ENCODE data around the gene ARHGAP12. TPM values are rescaled to one million over a fixed set of nuclear protein-coding genes. Genes with fewer than 3 reads are reported as not detected.

ARHGAP12 gene
- polyA plus RNA-seq, 4 donors = 15.9 to 53.9 (median 32.9) TPM

DNA sequence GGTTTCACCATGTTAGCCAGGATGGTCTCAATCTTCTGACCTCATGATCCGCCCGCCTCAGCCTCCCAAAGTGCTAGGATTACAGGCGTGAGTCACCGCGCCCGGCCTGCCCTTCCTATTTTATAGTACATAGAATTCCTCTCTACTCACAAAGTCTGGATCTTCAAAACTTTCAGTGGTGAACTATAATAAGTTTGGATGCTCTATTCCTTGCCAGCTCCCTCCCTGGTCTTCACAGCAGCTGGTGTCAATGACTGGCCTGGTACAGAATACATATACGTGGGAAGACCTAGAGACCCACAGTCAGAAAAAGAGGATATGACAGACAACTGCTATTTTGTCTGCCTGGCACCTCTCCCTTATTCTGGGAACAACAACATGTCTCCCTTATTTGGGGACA lies 40.8 kb downstream of the ARHGAP12 start:
- Histone ChIP-seq H3K27ac (ENCODE audit: low read depth in 1 of 3, low read length in 2 of 3) (no peak overlapping the region), H3K36me3 (ENCODE audit: control insufficient read depth in 3 of 3, insufficient read depth in 2 of 3, low read depth in 1 of 3, low read length in 3 of 3) (no peaks in the 10 kb centered on the region), H3K4me3 (ENCODE audit: low read depth in 1 of 3, low read length in 3 of 3) (no peak overlapping the region), H3K9me3 (ENCODE audit: control insufficient read depth in 2 of 2, insufficient read depth in 1 of 2, low read depth in 1 of 2, low read length in 1 of 2) (no peaks in the 10 kb centered on the region), H3K27me3 (ENCODE audit: control insufficient read depth in 3 of 3, insufficient read depth in 3 of 3, low read length in 3 of 3) (no peaks in the 10 kb centered on the region), H3K4me1 (ENCODE audit: control insufficient read depth in 3 of 3, insufficient read depth in 2 of 3, low read depth in 1 of 3, low read length in 2 of 3) (peaks cover 0 to 7% (median 2%) of the 10 kb centered on the region in 3 donors)
- WGBS, 3 donors = 94 to 95% (median 94%) methylated on average over 7 of the region's 7 CpGs
- DNase-seq (no peak), FAIRE-seq (no peak)

DNA sequence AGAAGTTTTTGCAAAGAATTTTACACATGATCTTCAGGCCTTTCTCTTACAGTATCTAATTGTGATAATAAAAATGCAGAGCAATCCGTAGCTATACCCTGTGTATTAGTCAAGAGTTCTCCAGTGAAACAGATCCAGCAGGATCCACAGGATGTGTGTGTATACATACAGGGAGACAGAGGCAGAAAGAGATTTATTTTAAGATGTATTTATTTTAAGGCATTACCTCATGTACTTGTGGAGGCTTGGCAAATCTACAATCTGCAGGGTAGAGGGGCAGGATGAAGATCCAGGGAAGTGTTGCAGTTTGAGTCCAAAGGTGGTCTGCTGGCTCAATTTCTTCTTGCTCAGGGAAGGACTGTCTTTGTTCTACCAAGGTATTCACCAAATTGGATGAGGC lies 41.7 kb downstream of the ARHGAP12 start:
- FAIRE-seq (no peak), DNase-seq (no peak)
- Histone ChIP-seq H3K36me3 (ENCODE audit: control insufficient read depth in 3 of 3, insufficient read depth in 2 of 3, low read depth in 1 of 3, low read length in 3 of 3) (no peaks in the 10 kb centered on the region), H3K27me3 (ENCODE audit: control insufficient read depth in 3 of 3, insufficient read depth in 3 of 3, low read length in 3 of 3) (no peaks in the 10 kb centered on the region), H3K4me3 (ENCODE audit: low read depth in 1 of 3, low read length in 3 of 3) (no peak overlapping the region), H3K4me1 (ENCODE audit: control insufficient read depth in 3 of 3, insufficient read depth in 2 of 3, low read depth in 1 of 3, low read length in 2 of 3) (peaks cover 0 to 7% (median 2%) of the 10 kb centered on the region in 3 donors), H3K27ac (ENCODE audit: low read depth in 1 of 3, low read length in 2 of 3) (no peak overlapping the region), H3K9me3 (ENCODE audit: control insufficient read depth in 2 of 2, insufficient read depth in 1 of 2, low read depth in 1 of 2, low read length in 1 of 2) (no peaks in the 10 kb centered on the region)
- WGBS, 3 donors = 36 to 72% (median 51%) methylated on average over 1 of the region's 1 CpG

DNA sequence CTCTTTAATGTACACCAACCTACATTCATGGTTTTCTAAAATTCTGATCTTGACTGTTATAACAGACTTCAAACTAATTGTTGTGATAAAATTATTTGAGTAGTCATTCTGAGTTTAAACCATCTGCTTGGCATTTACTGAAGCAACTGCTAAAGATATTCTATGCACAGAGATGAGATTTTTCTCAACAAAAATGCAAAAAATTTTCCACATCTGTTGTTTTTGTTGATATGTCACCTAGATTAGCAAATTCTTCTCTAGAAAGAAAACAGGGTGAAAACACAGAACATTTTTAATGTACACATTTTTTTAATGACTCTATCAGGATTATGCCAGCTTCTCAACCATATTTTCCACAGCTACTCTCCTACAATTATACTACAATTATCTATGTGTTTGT lies 42.7 kb downstream of the ARHGAP12 start:
- DNase-seq (no peak), FAIRE-seq (no peak)
- no peaks in the 10 kb centered on the region for H3K9me3 ChIP-seq (ENCODE audit: control insufficient read depth in 2 of 2, insufficient read depth in 1 of 2, low read depth in 1 of 2, low read length in 1 of 2)
- H3K27ac ChIP-seq (ENCODE audit: low read depth in 1 of 3, low read length in 2 of 3) = no peak overlapping the region
- H3K36me3 ChIP-seq (ENCODE audit: control insufficient read depth in 3 of 3, insufficient read depth in 2 of 3, low read depth in 1 of 3, low read length in 3 of 3) = no peaks in the 10 kb centered on the region
- no peaks in the 10 kb centered on the region for H3K27me3 ChIP-seq (ENCODE audit: control insufficient read depth in 3 of 3, insufficient read depth in 3 of 3, low read length in 3 of 3)
- H3K4me3 ChIP-seq (ENCODE audit: low read depth in 1 of 3, low read length in 3 of 3) = no peak overlapping the region
- H3K4me1 ChIP-seq (ENCODE audit: control insufficient read depth in 3 of 3, insufficient read depth in 2 of 3, low read depth in 1 of 3, low read length in 2 of 3) = peaks cover 2 to 7% (median 3%) of the 10 kb centered on the region in 3 donors

DNA sequence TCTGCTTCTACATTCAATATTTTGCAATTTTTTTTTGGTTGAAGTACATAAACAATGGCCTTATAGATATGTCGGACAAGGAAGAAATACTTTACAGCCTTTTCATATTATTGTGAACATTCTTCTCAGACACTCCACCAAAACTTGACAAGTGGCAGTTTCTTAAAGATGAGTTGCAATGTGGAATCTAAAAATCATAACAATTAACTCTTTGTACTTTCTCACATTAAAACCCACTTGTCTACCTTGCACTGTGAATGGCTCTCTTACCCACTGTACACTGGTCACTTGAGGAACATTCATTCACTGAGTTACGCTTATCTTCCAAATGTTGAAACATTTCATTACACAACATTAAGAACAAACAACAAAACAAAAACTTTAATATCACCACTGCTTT lies 44.2 kb downstream of the ARHGAP12 start:
- no peaks in the 10 kb centered on the region for H3K27me3 ChIP-seq (ENCODE audit: control insufficient read depth in 3 of 3, insufficient read depth in 3 of 3, low read length in 3 of 3)

DNA sequence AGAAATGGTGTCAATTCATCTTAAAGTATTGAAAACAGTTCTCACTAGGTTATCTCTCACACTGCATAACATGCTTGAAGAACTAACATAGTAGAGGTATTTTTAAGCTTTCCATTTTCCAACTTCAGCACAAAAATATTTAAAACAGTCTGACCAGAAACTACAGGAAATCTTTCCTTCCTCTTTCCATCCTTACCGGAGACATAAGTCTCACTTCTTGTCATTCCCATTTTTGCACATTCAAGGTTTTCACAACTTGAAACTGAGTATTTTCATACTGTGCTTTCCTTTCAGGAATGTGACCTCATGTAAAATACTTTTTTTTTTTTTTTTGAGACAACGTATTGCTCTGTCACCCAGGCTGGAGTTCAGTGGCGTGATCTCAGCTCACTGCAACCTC lies 45.2 kb downstream of the ARHGAP12 start:
- H3K27me3 ChIP-seq (ENCODE audit: control insufficient read depth in 3 of 3, insufficient read depth in 3 of 3, low read length in 3 of 3) = no peaks in the 10 kb centered on the region
- H3K27ac ChIP-seq (ENCODE audit: low read depth in 1 of 3, low read length in 2 of 3) = no peak overlapping the region
- peaks cover 4 to 6% (median 6%) of the 10 kb centered on the region in 3 donors for H3K4me1 ChIP-seq (ENCODE audit: control insufficient read depth in 3 of 3, insufficient read depth in 2 of 3, low read depth in 1 of 3, low read length in 2 of 3)
- no peak for FAIRE-seq
- DNase-seq = no peak
- WGBS, 3 donors = 64 to 65% (median 65%) methylated on average over 3 of the region's 3 CpGs
- H3K4me3 ChIP-seq (ENCODE audit: low read depth in 1 of 3, low read length in 3 of 3) = no peak overlapping the region
- no peaks in the 10 kb centered on the region for H3K9me3 ChIP-seq (ENCODE audit: control insufficient read depth in 2 of 2, insufficient read depth in 1 of 2, low read depth in 1 of 2, low read length in 1 of 2)
- peaks cover 0 to 2% (median 0%) of the 10 kb centered on the region in 3 donors for H3K36me3 ChIP-seq (ENCODE audit: control insufficient read depth in 3 of 3, insufficient read depth in 2 of 3, low read depth in 1 of 3, low read length in 3 of 3)

More for the DNA sequence above, 44.2 kb downstream of the ARHGAP12 start:
- H3K4me3 ChIP-seq (ENCODE audit: low read depth in 1 of 3, low read length in 3 of 3) = no peak overlapping the region
- H3K36me3 ChIP-seq (ENCODE audit: control insufficient read depth in 3 of 3, insufficient read depth in 2 of 3, low read depth in 1 of 3, low read length in 3 of 3) = peaks cover 0 to 2% (median 0%) of the 10 kb centered on the region in 3 donors
- no peak for FAIRE-seq
- peaks cover 2 to 7% (median 6%) of the 10 kb centered on the region in 3 donors for H3K4me1 ChIP-seq (ENCODE audit: control insufficient read depth in 3 of 3, insufficient read depth in 2 of 3, low read depth in 1 of 3, low read length in 2 of 3)
- no peak for DNase-seq
- H3K27ac ChIP-seq (ENCODE audit: low read depth in 1 of 3, low read length in 2 of 3) = no peak overlapping the region
- 94 to 97% (median 96%) methylated on average over 2 of the region's 2 CpGs for WGBS, 3 donors
- H3K9me3 ChIP-seq (ENCODE audit: control insufficient read depth in 2 of 2, insufficient read depth in 1 of 2, low read depth in 1 of 2, low read length in 1 of 2) = no peaks in the 10 kb centered on the region

DNA sequence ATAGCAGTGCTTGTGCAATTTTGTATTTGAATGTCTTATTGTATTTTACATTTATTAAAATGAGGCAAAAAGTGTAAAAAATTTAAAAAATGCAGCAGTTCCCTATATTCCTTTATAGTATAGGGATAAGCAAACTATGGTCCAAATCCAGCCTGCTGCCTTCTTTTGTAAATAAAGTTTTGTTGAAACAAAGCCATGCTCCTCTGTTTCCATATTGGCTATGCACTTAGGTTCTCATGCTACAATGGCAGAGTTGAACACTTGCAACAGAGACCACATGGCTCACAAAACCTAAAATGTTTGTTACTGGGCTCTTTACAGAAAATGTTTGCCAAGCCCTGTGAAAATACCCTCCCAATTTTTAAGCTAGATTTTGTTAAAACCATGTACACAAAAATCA lies 50.1 kb downstream of the ARHGAP12 start:
- Histone ChIP-seq H3K27ac (ENCODE audit: low read depth in 1 of 3, low read length in 2 of 3) (no peak overlapping the region), H3K4me3 (ENCODE audit: low read depth in 1 of 3, low read length in 3 of 3) (no peak overlapping the region), H3K27me3 (ENCODE audit: control insufficient read depth in 3 of 3, insufficient read depth in 3 of 3, low read length in 3 of 3) (no peaks in the 10 kb centered on the region), H3K9me3 (ENCODE audit: control insufficient read depth in 2 of 2, insufficient read depth in 1 of 2, low read depth in 1 of 2, low read length in 1 of 2) (no peaks in the 10 kb centered on the region), H3K36me3 (ENCODE audit: control insufficient read depth in 3 of 3, insufficient read depth in 2 of 3, low read depth in 1 of 3, low read length in 3 of 3) (peaks cover 0 to 2% (median 0%) of the 10 kb centered on the region in 3 donors), H3K4me1 (ENCODE audit: control insufficient read depth in 3 of 3, insufficient read depth in 2 of 3, low read depth in 1 of 3, low read length in 2 of 3) (peaks cover 0 to 6% (median 2%) of the 10 kb centered on the region in 3 donors)
- no peak for FAIRE-seq
- DNase-seq = no peak

DNA sequence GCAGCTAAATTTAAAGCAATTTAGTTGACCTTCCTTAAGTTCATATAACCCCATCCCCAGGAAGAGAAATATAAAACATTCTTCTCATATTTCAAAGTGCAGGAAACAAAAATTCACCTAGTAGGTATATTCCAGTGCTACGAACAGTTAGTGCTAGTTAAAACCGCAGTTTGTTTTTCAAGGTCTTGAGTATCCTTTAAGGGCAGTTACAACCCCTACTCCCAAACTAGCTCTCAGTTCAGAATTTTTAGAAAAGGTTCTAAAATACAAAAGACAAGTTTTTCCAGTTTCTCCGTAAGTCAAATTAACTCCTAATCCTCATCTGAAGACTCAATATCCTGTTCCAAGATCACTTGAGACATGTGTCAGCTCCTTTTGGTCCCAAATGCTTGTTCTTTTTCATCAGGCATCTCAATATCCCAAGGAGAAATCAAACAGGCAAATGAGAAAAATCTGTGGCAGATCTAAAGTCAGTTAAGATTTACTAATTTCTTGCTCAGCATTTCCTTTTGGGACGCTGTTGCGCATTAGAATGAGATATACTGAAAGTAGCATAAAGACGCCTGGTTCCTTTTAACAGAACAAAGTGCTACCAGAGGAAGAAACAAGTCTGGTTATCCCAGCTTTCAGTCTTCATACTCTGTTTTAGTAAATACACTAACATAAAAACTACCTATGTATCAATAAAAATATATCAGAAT lies 51.8 kb downstream of the ARHGAP12 start:
- Histone ChIP-seq H3K4me1 (ENCODE audit: control insufficient read depth in 3 of 3, insufficient read depth in 2 of 3, low read depth in 1 of 3, low read length in 2 of 3) (peaks cover 0 to 6% (median 2%) of the 10 kb centered on the region in 3 donors), H3K27me3 (ENCODE audit: control insufficient read depth in 3 of 3, insufficient read depth in 3 of 3, low read length in 3 of 3) (no peaks in the 10 kb centered on the region), H3K27ac (ENCODE audit: low read depth in 1 of 3, low read length in 2 of 3) (no peak overlapping the region), H3K9me3 (ENCODE audit: control insufficient read depth in 2 of 2, insufficient read depth in 1 of 2, low read depth in 1 of 2, low read length in 1 of 2) (no peaks in the 10 kb centered on the region), H3K4me3 (ENCODE audit: low read depth in 1 of 3, low read length in 3 of 3) (no peak overlapping the region), H3K36me3 (ENCODE audit: control insufficient read depth in 3 of 3, insufficient read depth in 2 of 3, low read depth in 1 of 3, low read length in 3 of 3) (peaks cover 0 to 2% (median 0%) of the 10 kb centered on the region in 3 donors)
- WGBS, 3 donors = 76 to 86% (median 85%) methylated on average over 6 of the region's 6 CpGs
- DNase-seq (no peak), FAIRE-seq (no peak)

DNA sequence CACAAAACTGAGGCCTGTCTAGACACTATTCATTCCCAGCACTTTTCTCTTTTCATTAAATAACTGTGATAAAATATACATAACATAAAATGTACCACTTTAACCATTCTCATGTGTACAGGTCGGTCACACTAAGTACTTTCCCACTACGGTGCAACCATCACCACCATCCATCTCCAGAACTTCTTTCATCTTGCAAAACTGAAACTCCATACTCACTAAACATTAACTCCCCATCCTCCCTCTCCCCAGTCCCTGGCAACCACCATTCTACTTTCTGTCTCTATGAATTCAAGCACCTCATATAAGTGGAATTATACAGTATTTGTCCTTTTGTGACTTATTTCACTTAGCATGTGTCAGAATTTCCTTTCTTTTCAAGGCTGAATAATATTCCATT lies 53.0 kb downstream of the ARHGAP12 start:
- 67 to 85% (median 72%) methylated on average over 2 of the region's 2 CpGs for WGBS, 3 donors
- no peaks in the 10 kb centered on the region for H3K27me3 ChIP-seq (ENCODE audit: control insufficient read depth in 3 of 3, insufficient read depth in 3 of 3, low read length in 3 of 3)
- no peaks in the 10 kb centered on the region for H3K9me3 ChIP-seq (ENCODE audit: control insufficient read depth in 2 of 2, insufficient read depth in 1 of 2, low read depth in 1 of 2, low read length in 1 of 2)
- no peak overlapping the region for H3K27ac ChIP-seq (ENCODE audit: low read depth in 1 of 3, low read length in 2 of 3)
- DNase-seq = no peak
- no peak for FAIRE-seq
- no peak overlapping the region for H3K4me3 ChIP-seq (ENCODE audit: low read depth in 1 of 3, low read length in 3 of 3)
- H3K36me3 ChIP-seq (ENCODE audit: control insufficient read depth in 3 of 3, insufficient read depth in 2 of 3, low read depth in 1 of 3, low read length in 3 of 3) = no peaks in the 10 kb centered on the region
- peaks cover 0 to 2% (median 0%) of the 10 kb centered on the region in 3 donors for H3K4me1 ChIP-seq (ENCODE audit: control insufficient read depth in 3 of 3, insufficient read depth in 2 of 3, low read depth in 1 of 3, low read length in 2 of 3)

DNA sequence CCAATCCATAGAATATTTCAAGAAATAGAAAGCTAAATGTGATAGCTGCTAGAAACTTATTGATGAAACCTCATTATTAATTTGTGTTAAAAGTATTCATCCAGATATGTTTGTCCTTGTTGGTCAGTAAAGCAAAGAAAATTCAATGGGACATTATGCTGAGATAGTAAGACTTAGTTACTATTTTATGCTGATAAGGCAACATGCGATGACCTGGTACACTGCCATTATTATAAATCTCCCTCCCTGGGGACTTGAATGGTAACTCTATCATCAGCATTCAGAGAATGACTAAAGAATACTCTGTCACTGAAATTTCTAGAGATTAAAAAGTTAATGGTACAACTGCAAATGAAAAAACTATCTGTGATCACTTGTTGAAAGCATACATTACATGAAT lies 54.9 kb downstream of the ARHGAP12 start:
- H3K27ac ChIP-seq (ENCODE audit: low read depth in 1 of 3, low read length in 2 of 3) = no peak overlapping the region
- no peaks in the 10 kb centered on the region for H3K9me3 ChIP-seq (ENCODE audit: control insufficient read depth in 2 of 2, insufficient read depth in 1 of 2, low read depth in 1 of 2, low read length in 1 of 2)
- WGBS, 3 donors = 83 to 93% (median 89%) methylated on average over 1 of the region's 1 CpG
- H3K27me3 ChIP-seq (ENCODE audit: control insufficient read depth in 3 of 3, insufficient read depth in 3 of 3, low read length in 3 of 3) = no peaks in the 10 kb centered on the region
- H3K36me3 ChIP-seq (ENCODE audit: control insufficient read depth in 3 of 3, insufficient read depth in 2 of 3, low read depth in 1 of 3, low read length in 3 of 3) = no peaks in the 10 kb centered on the region
- DNase-seq (no peak), FAIRE-seq (no peak)
- H3K4me3 ChIP-seq (ENCODE audit: low read depth in 1 of 3, low read length in 3 of 3) = no peak overlapping the region
- no peaks in the 10 kb centered on the region for H3K4me1 ChIP-seq (ENCODE audit: control insufficient read depth in 3 of 3, insufficient read depth in 2 of 3, low read depth in 1 of 3, low read length in 2 of 3)

Data from small intestine (tissue), 7 donors.